ENCODE data around the gene GLB1L3. TPM values are rescaled to one million over a fixed set of nuclear protein-coding genes. Genes with fewer than 3 reads are reported as not detected.
"Not testable (repeated sequence)": the region's sequence is repeated elsewhere in the genome, so short reads cannot be mapped to it uniquely, and the experiment has no call there.

Gene GLB1L3
- polyA plus RNA-seq, 3 donors from 2014 or later, result not detected

DNA sequence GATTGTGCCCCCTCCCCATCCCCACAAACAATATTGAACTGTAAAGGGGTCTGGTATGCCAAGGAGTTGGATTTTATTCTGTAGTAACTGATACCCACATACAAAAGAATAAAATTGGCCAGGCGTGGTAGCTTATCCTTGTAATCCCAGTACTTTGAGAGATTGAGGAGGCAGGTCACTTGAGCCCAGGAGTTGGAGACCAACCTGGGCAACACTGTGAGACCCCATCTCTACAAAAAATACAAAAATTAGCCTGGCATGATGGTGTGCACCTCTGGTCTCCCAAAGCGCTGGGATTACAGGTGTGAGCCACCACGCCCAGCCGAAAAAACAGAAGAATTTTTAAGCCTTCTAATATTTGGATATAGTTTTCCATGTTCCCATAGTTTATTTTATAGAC lies 4.2 kb upstream of the GLB1L3 start:
- peaks cover 23 to 30% (median 23%) of the 10 kb centered on the region in 3 donors for H3K27me3 Mint-ChIP-seq (ENCODE audit: low read depth in 3 of 3)
- peaks cover 0 to 3% (median 0%) of the 10 kb centered on the region in 3 donors for H3K36me3 Mint-ChIP-seq
- no peaks in the 10 kb centered on the region for H3K9me3 Mint-ChIP-seq
- no peak overlapping the region for H3K27ac Mint-ChIP-seq
- H3K4me3 Mint-ChIP-seq, result no peak overlapping the region
- H3K4me1 Mint-ChIP-seq, result peaks cover 23 to 29% of the 10 kb centered on the region in 2 donors
- DNase-seq, result no peak

DNA sequence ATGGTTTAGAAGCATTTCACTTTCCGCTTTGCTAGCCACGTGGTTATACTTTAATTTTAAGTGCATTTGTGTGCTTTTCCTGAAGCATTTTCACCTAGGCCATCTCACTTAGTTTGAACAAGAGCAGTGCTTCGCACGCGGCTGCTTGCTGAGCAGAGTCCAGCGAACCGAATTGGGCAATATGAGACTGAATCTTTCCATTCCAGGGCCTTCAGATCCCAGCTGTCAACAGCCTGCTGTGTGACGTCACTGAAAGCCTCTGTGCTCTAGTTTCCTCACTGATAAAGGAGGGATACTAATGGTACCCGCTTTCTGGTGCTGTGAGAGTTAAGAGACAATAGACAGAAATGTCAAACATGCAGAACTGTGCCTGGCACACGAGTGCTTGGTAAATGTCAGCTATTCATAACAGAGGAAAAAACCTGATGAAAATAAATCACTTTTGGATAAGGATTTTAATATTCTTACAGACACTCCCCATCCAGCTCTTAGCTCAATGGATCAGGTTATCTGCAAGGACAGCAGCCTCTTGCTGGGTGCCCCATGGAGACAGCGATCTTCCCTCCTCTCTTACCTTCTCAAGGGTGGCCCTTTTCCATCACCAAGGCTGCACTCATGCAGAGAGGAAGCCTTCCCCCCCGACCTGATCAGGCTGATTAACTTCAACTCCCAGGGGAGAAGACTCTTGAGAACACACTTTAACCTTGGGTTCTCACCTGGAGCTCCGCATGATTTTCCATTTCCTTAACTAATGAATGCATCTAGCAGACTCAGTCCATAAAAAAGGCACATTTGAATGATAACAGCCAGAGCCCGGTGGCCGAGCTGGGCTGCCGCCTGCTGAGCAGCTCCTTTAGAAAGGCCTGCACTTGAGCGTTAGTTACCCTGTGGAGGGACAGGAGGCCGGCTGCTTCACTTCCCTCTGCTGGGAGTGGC lies 3.5 kb upstream of the GLB1L3 start:
- Mint-ChIP-seq H3K36me3 (peaks cover 0 to 3% (median 0%) of the 10 kb centered on the region in 3 donors), H3K4me3 (no peak overlapping the region), H3K4me1 (peaks cover 28 to 35% of the 10 kb centered on the region in 2 donors), H3K27ac (no peak overlapping the region), H3K27me3 (ENCODE audit: low read depth in 3 of 3) (peaks cover 23 to 34% (median 28%) of the 10 kb centered on the region in 3 donors), H3K9me3 (no peaks in the 10 kb centered on the region)
- DNase-seq, result no peak

- no peak overlapping the region for H3K27ac Mint-ChIP-seq
- DNase-seq, result no peak
- H3K27me3 Mint-ChIP-seq (ENCODE audit: low read depth in 3 of 3), result peaks cover 26 to 36% (median 30%) of the 10 kb centered on the region in 3 donors
- peaks cover 28 to 35% of the 10 kb centered on the region in 2 donors for H3K4me1 Mint-ChIP-seq
- H3K4me3 Mint-ChIP-seq, result no peak overlapping the region
- H3K36me3 Mint-ChIP-seq, result peaks cover 0 to 3% (median 0%) of the 10 kb centered on the region in 3 donors
- H3K9me3 Mint-ChIP-seq, result peaks cover 0 to under 1% (median 0%) of the 10 kb centered on the region in 6 donors
Observed at GRCh38 chr11:134273317-134273712, 2.9 kb upstream of the GLB1L3 start.

DNA sequence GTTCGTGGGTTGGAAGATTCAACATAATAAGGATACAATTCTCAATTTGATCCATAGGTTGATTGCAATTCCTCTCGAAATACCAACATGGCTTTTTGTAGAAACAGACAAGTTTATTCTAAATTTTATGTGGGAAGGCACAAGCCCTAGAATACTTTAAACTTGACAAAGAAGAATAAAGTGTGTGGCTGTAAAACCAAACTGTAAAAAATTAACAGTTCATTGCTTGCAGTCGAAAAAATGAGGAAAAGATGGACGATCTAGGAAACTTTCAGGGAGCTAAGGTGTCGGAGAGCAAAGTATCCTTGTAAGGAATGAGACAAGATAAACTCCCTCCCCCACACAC lies 1.0 kb upstream of the GLB1L3 start:
- Mint-ChIP-seq H3K36me3 (peaks cover 0 to 8% (median 4%) of the 10 kb centered on the region in 3 donors), H3K27ac (peak overlapping the region in 1 of 6 donors; percentile 69), H3K9me3 (peaks cover 0 to 7% (median 0%) of the 10 kb centered on the region in 6 donors), H3K4me3 (peak overlapping the region; percentile 69 to 92 (median 82)), H3K27me3 (ENCODE audit: low read depth in 3 of 3) (peaks cover 26 to 50% (median 40%) of the 10 kb centered on the region in 3 donors), H3K4me1 (peaks cover 23 to 28% of the 10 kb centered on the region in 2 donors)
- DNase-seq, result no peak

- Mint-ChIP-seq H3K4me1 (peaks cover 16 to 20% of the 10 kb centered on the region in 2 donors), H3K4me3 (peak overlapping the region; percentile 79 to 92 (median 82)), H3K27me3 (ENCODE audit: low read depth in 3 of 3) (peaks cover 21 to 44% (median 35%) of the 10 kb centered on the region in 3 donors), H3K9me3 (peaks cover 0 to 7% (median 0%) of the 10 kb centered on the region in 6 donors), H3K36me3 (peaks cover 0 to 8% (median 4%) of the 10 kb centered on the region in 3 donors), H3K27ac (no peak overlapping the region)
- no peak for DNase-seq
Observed at GRCh38 chr11:134276396-134277182, 410 bp downstream of the GLB1L3 start.

DNA sequence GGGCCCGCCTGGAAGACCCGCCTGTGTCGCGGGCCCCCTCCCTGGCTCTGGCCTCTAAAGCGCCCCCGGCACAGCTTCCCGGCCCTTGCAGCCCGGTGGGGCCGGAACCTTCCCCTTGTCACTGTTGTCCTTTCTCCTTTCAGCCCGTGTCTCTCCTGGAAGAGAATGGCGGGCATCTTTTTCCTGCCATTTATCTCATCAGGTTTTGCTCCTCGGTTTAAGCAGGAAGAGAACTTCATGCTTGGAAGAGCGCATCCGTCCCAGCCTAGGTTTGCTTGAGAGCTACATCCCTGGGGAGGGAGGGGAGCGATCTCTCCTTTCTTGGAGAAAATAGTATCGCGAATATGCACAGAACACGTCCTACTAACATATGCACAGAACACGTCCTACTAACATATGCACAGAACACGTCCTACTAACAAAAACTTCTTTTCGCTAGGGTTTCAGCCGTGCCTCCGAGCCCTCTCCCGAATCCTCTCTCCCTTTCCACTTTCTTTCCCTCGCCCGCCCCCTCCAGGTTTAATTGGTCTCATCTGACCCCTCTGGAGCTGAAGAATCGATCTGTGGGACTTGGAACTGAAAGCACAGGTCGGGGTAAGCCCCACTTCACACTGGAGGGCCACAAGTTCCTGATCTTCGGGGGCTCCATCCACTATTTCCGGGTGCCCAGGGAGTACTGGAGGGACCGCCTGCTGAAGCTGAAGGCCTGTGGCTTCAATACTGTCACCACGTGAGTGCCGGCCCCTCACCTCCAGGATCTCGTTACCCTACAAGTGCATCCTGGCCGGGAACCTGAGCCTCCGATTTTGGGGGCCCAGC lies 1.2 kb downstream of the GLB1L3 start:
- H3K27me3 Mint-ChIP-seq (ENCODE audit: low read depth in 3 of 3), result peaks cover 18 to 42% (median 35%) of the 10 kb centered on the region in 3 donors
- no peak for DNase-seq

DNA sequence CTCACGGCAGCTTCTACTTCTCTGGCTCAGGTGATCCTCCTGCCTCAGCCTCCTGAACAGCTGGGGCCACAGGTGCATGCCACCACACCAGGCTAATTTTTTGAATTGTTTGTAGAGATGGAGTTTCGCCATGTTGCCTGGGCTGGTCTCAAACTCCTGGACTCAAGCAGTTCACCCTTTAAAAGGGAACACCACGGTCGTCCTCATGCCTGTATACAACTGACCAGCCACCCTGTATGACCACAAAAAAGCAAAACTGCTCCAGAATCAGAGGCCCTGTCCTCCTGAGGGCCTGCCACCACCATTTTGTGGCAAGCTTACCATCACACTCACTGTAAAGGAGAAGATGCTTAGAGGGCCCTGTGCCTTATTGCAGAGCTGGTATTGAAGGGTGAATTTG lies 2.2 kb downstream of the GLB1L3 start:
- no peak for DNase-seq
- no peak overlapping the region for H3K4me3 Mint-ChIP-seq
- no peak overlapping the region for H3K27ac Mint-ChIP-seq
- H3K9me3 Mint-ChIP-seq, result peaks cover 0 to 7% (median 0%) of the 10 kb centered on the region in 6 donors
- peaks cover 0 to 8% (median 4%) of the 10 kb centered on the region in 3 donors for H3K36me3 Mint-ChIP-seq
- H3K27me3 Mint-ChIP-seq (ENCODE audit: low read depth in 3 of 3), result peaks cover 18 to 35% (median 35%) of the 10 kb centered on the region in 3 donors
- peaks cover 16 to 20% of the 10 kb centered on the region in 2 donors for H3K4me1 Mint-ChIP-seq

More for the DNA sequence above, 1.2 kb downstream of the GLB1L3 start:
- H3K36me3 Mint-ChIP-seq, result peaks cover 0 to 8% (median 4%) of the 10 kb centered on the region in 3 donors
- peaks cover 16 to 20% of the 10 kb centered on the region in 2 donors for H3K4me1 Mint-ChIP-seq
- H3K27ac Mint-ChIP-seq, result no peak overlapping the region
- peak overlapping the region; percentile 73 to 83 (median 79) for H3K4me3 Mint-ChIP-seq
- peaks cover 0 to 7% (median 0%) of the 10 kb centered on the region in 6 donors for H3K9me3 Mint-ChIP-seq

DNA sequence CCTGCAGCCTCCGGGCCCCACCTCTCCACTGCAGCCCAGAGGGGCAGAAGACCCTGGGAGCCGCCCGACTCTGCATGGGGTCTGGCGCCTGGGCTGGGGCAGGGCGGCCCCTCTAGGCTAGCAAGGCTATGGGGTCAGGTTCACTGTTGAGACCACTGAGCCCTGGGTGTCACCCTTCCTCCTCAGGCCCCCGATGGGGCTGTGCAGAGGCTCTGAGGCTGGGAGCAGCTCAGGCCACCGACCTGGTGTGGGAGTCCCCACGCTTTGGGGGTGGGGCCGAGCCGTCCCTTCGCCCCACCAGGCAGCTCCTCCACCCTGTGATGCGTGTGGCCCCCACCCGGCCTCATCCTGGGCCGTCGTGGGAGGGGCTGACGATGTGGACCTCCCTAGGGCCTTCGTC lies 5.5 kb downstream of the GLB1L3 start:
- not testable (repeated sequence) for H3K27ac Mint-ChIP-seq

GRCh38 chr11:134282121-134283045 lies 6.2 kb downstream of the GLB1L3 start:
- H3K36me3 Mint-ChIP-seq, result peaks cover 0 to 5% (median 4%) of the 10 kb centered on the region in 3 donors
- DNase-seq, result no peak
- H3K4me3 Mint-ChIP-seq, result no peak overlapping the region
- peaks cover 2% of the 10 kb centered on the region in 2 donors for H3K4me1 Mint-ChIP-seq
- peaks cover 0 to 7% (median 0%) of the 10 kb centered on the region in 6 donors for H3K9me3 Mint-ChIP-seq
- H3K27ac Mint-ChIP-seq, result no peak overlapping the region
- peaks cover 9 to 17% (median 17%) of the 10 kb centered on the region in 3 donors for H3K27me3 Mint-ChIP-seq (ENCODE audit: low read depth in 3 of 3)

More for the DNA sequence above, 5.5 kb downstream of the GLB1L3 start:
- H3K27me3 Mint-ChIP-seq (ENCODE audit: low read depth in 3 of 3), result peaks cover 9 to 20% (median 20%) of the 10 kb centered on the region in 3 donors
- not testable (repeated sequence) for H3K36me3 Mint-ChIP-seq, H3K9me3 Mint-ChIP-seq, DNase-seq, H3K4me3 Mint-ChIP-seq, H3K4me1 Mint-ChIP-seq

GRCh38 chr11:134283461-134284230 lies 7.5 kb downstream of the GLB1L3 start:
- Mint-ChIP-seq H3K4me3 (no peak overlapping the region), H3K27me3 (ENCODE audit: low read depth in 3 of 3) (peaks cover 7 to 12% (median 10%) of the 10 kb centered on the region in 3 donors), H3K36me3 (peaks cover 0 to 2% (median 2%) of the 10 kb centered on the region in 3 donors), H3K27ac (no peak overlapping the region), H3K9me3 (peaks cover 0 to 3% (median 0%) of the 10 kb centered on the region in 6 donors), H3K4me1 (no peaks in the 10 kb centered on the region)
- no peak for DNase-seq

GRCh38 chr11:134284349-134284748 lies 8.2 kb downstream of the GLB1L3 start:
- not testable (repeated sequence) for H3K27me3 Mint-ChIP-seq (ENCODE audit: low read depth in 3 of 3); DNase-seq; H3K36me3 Mint-ChIP-seq; H3K4me1 Mint-ChIP-seq; H3K9me3 Mint-ChIP-seq; H3K4me3 Mint-ChIP-seq; H3K27ac Mint-ChIP-seq

Data from immature natural killer cell (primary cell).